CD1c-positive myeloid dendritic cell (primary cell): ENCODE data around the gene KRT14.
A peak's percentile ranks its signal among the peaks of the same experiment; 100 is the strongest.
"Not testable (repeated sequence)": the region's sequence is repeated elsewhere in the genome, so short reads cannot be mapped to it uniquely, and the experiment has no call there.

Experiments used
- DNase-seq: peaks from one replicate; pipeline ENCODE4 v3.0.0-alpha.2; 2016; ENCODE audit errors: extremely low spot score

KRT14 gene

DNA sequence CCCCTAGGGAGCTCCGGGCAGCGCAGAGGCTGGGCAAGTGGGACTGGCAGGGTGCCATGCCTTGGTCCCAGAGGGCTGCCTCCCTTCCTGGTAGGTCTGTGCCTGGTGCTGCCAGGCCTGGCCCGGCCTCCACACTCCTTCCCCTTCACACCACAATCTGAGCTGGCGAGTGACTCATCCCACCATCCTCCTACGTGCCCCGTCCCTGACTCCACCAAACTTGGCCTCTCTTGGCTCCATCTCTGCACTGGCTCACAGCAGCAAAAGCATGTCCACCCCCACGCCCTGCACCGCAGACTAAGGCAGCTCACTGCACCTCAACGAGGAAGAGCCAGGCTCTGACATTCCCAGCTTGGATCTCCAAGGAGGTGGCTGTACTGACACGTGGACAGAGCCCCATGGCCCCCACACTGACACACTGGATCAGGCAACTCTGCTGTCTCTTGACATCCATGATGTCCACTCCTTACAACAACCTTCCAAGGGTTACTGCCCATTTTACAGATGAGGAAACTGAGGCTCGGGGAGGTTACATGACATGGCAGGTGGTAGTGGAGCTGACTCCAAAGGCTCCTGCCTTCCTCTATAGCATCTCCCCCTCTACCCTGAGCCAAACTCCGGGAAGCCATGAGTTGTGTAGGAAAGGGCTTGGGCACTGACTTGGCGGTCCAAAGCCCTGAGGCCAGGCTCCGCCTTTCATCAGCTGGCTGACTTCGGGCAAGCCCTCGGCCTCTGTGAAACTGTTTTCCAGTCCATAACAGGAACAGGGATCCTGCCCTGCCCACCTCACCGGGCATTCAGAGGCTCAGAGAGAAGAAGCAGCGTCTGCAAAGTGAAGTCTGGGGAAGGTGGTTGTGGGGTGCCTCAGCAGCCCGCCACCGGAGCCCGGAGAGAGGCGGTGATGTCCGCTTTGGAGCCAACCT lies 38.5 kb downstream of the KRT14 start:
- DNase-seq = peak; percentile 88

DNA sequence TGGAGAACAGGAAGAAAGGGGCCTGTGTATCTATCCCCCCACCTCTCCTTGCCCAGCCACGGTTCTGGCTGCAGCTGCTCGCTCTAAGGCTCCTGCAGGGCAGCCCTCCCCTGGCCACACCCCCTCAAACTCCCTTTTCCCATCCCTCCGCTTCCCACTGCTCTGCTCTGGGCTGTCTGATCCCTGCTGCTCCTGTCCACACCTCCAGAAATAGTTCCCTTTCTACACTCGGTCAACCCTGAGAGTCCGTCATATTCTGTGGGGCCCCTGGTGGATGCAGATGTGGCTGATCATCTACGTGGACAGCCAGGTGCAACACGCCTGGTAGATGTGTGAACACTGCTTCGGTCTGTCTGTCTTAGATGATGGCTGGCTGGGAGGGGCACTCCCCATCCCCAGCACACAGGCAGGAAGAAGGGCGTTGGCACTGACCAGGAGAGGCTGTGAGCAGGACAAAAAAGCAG lies 39.3 kb downstream of the KRT14 start:
- DNase-seq = no peak

DNA sequence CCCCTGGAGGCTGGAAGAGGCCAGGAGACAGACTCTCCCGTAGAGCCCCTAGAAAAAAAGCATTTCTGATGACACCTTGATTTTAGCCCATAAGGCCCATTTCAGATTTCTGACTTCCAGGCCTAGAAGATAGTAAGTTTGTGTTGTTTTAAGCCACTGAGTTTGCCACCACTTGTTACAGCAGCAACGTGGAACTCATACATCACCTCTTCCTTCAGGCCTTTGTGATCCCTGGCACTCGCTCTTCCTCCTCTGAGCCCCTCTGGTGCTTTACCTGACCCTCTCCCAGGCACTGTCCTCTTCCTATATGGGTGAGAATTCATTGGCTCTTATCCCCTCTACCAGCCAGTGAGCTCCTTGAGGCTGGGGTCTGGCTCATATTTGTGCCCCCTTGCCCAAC lies 39.9 kb downstream of the KRT14 start:
- DNase-seq = no peak

DNA sequence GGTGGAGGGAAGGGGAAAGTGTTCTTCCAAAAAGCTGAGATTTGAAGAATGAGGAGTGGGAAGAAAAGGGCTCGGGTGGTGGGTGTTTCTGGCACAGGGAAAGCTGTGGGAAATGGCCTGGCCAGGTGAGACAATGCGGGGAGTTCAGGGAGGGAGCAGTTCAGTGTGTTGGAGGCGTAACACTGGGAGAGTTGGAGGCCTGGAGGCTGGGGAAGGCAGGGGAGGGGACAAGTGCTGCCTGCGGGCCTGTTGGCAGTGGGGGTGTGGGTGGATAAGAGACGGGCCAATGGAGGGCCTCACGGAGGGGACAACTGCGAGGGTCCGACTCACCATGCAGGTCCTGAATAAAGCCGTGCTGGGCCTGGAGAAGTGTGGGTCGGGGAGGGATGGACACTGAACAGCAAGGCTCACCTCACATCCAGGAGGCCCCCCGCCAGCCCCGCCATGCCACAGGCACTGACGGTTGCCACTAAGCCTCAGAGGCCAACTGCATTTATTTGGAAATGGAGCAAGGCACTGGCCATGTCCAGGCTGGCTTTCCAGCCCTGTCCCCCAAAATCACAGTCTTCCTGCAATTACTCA lies 40.8 kb downstream of the KRT14 start:
- no peak for DNase-seq

DNA sequence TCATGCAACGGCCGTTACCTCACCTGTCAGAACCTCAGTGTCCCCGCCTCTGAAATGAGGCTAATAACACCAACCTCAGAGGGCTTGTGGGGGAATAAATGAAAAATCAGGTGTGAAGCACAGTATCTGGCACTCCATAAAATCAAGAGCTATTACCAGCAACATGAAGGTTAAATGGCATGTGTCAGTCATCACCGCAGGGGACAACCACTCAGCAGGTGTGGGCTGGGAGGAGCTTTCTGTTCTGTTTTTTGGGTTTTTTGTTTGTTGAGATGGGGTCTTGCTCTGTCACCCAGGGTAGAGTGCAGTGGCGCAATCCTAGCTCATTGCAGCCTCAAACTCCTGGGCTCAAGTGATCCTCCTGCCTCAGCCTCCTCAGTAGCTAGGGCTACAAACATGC lies 41.8 kb downstream of the KRT14 start:
- DNase-seq = no peak

DNA sequence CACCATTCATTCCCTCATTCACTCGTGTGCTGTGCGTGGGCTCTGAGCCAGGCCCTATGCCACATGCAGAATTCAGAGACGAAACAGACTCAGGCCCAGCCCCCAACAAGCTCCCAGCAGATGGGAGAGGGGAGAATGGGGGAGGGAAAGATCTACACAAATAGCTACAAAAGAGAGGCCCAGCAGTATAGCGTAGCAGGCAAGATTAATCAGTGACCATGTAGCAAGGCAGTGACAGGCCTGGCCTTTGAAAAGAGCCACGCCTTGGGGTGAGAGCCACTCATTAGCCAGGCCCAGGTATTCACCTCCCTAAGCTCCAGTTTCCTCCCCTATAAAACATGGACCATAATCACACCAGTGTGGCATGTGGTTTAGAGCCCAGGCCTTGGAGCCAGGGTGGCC lies 42.2 kb downstream of the KRT14 start:
- no peak for DNase-seq

DNA sequence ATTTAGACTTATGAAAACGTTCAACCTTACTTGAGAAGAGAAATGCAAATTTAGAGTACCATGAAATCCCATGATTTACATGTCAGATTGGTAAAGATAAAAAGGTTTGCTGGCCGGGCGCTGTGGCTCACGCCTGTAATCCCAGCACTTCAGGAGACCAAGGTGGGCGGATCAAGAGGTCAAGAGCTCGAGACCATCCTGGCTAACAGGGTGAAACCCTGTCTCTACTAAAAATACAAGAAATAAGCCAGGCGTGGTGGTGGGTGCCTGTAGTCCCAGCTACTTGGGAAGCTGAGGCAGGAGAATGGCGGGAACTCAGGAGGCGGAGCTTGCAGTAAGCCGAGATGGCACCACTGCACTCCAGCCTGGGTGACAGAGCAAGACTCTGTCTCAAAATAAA lies 43.9 kb downstream of the KRT14 start:
- not testable (repeated sequence) for DNase-seq

DNA sequence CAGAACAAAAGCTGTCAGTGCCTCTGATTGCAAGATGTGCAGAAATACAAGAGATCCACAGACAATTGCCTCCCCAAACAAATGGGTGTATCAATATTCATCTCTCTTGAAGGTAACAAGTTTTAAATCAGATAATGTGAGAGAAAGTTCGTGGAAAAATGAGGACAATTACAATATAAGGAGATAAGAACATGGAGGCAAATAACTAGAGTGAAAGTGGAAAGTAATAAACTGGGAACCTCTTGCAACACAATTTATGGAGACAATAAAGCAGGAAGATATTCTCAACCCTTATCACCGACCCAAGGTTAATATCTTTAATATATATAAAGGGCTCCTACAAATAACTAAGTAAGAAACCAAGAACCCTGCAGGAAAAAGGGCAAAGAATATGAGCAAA lies 44.3 kb downstream of the KRT14 start:
- no peak for DNase-seq

DNA sequence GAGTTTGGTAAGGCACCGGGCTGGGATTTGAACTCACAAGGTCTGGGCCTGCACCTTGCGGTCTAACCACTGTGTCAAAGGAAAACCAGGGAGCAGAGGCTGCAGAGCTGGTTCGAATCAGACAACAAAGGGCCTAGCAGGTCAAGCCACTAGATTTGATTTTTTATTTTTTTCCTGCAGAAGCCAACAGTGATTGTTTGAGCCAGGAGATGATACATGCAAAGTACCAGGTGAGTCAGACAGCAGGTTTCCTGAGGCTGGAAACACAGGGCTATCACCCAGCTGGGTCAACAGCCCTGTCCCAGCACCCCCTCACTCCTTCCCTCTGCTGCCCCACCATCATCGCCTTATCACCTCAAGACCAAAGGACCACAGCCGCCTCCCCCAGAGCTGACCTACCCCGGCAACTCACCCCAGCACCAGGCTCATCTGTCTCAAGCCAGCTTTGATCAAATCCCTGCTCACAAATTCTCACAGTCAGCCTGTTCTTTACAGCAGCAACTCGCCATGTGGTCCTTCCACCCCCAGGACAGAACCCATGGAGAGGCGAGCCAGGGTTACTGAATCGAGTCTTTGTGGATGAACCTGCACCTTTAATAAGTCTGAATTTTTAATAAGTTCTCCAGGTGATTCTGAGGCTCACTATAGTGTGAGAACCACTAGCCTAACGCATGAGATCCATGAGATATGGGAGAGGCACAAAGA lies 45.6 kb downstream of the KRT14 start:
- no peak for DNase-seq

DNA sequence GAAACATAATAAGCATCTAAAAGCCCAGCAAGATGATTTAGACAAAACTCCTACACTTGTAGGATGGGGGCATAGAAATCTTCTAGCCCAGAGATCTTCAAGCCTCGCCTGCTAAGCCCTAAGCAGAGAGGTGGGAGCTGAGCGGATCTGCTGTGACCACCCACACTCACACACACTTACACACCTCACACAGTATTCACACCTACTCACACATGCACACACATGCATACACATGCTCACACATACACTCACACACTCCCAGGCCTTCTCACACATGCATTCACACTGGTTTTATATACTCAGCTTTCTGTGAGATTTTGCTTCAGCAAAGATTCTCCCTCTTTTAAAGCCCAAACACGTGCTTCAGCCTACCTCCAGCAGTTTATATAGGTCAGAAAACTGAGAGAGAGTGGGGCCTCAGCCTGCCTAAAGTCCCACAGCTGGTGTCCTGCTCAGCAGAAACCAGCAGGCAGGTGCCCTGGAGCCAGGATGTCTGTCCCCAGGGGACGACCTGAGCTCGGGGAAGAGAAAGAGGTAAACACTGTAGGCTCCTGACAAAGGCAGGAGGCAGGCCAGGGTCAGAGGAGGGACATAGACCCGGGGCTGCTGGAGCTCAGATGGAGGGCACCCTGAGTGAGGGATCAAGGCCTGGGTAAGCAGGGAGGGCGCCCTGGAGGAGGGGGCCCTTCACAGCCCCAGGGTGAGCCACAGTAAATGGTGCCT lies 46.6 kb downstream of the KRT14 start:
- DNase-seq = no peak

DNA sequence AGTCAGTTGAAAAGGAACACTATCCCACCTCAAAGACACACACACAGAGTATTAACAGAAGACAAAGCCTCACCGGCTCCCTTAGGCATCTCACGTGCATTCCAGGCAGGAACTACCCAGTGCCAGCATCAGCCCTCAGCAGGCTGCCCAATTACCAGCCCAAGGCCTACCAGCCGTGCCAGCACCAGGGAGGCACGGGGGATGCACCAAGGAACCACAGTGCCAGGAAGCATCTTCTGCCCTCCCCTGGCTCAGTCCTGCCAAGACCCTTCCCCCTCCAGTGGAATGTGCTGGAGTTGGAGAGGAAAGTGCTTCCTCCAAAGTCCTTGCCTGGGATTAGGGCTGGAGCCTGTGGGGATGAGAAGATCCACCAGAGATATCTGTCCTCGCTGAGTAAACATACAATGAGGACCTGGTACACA lies 47.6 kb downstream of the KRT14 start:
- no peak for DNase-seq

DNA sequence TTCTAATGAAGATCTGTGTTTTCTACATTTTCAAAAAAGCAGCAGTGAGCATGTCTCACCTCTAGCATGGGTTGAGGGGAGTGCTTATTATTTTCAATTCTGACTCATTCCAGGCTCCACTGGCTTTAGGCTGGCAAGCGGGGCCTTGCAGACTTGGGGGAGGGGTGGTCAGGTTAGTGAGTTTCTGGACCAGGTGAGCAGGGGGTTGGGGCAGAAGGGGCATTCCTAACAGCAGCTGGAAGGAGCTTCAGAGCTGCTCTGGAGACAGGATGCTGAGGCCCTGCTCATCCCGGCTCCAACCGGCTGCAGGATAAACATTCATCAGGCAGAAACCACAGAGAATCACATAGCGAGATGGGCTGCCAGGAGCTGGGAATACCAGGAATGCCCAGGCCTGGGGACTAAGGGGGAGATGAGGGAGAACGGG lies 48.1 kb downstream of the KRT14 start:
- no peak for DNase-seq

DNA sequence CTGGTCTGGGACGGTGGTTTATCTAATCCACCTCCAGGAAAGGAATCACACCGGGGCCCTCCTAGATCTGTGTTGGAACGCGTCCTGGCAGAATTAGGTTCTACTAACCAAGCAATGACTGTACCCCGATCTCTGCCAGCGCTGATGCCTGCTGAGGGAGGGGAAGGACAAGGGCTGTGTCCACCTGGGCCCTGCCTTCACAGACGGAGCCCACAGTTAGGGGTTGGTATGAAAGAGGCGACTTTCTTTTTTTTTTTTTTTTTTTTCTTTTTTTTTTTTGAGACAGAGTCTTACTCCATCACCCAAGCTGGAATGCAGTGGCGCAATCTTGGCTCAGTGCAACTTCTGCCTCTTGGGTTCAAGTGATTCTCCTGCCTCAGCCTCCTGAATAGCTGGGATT lies 48.7 kb downstream of the KRT14 start:
- DNase-seq = no peak

DNA sequence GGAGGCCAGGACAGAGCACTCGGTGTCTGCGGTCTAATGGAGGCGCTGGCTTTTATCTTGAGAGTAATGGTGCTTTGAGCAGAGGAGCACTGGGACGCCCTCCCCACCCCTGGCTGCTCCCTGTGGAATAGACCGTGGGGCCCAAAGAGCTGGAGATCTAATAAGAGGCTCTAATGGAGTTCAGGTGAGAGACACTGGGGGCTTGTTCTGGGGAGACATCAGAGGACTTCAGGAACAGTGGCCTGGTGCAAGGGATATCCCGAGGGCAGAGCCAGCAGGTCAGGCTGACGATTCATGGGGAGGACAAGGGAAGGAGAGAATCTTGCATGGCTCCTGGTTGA lies 49.1 kb downstream of the KRT14 start:
- DNase-seq = no peak

DNA sequence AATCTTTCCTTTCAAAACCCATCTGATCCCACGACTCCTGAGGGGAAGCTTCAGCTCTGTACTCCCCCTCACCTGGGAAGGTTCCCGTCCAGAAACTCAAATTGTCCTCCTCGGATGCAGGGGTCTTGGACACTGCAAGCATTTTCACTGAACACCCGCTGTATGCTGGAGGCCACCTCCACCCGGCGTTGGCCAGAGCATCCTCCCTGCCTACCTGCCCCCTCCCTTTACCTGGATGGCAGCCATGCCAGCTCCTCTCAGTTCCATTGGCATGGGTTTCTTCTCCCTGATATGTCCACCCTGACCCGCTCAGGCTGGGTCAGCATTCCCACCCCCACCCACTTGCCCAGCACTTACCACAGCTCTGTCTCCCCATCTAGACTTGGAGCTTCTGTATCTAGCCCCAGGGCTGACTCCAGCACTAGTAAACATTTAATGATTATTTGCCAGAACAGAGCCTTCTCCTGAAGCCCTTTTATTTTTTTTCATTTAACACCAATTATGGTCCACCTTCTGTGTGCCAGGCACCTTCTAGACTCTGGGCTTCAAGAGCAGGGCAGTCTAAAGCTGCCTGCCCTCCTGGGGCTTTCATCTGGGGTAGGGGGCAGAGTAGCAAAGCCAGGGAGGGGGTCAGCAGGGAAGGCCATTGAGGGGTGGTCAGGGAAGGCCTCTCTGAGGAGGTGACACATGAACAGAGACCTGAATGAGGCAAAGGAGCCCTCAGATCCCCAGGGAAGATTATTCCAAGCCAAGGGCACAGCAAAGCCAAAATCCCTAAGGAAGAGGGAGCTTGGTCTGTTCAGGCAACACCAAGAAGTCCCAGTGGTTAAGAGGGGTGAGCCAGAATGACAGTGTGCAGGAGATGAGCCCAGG lies 49.7 kb downstream of the KRT14 start:
- DNase-seq = no peak

DNA sequence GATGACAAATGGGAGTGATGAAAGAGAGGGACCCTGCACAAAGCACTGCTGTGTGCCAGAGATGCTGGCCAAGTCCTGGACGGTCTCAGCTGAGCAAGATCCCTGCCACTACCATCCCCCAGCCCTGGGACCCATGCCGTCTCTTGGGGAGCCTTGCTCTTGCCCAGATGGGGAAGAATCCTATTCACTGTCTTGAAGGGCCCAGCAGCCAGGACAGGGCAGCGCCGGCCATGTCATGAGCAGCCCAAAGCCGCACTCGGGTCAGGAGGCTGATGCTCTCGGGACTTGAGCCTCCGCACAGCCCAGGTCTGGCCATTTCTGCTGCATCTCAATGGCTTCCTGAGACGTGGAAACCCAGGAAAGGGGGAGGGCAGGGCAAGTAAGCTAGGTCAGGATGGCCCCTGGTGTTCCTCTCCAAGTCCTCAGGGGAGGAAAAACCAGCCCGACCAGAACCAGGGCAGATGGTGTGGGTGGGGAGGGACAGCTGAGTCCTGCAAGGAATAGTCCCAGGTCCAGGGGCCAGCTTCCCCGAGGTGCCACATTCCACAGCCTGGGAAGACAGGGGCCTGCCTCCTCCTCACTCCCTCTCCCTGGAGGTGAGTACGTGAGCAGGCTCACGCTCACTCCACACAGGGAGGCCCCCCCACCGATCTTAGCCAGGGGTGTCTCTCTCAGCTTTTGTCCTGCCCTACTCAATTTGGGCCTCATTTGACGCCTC lies 50.8 kb downstream of the KRT14 start:
- no peak for DNase-seq

DNA sequence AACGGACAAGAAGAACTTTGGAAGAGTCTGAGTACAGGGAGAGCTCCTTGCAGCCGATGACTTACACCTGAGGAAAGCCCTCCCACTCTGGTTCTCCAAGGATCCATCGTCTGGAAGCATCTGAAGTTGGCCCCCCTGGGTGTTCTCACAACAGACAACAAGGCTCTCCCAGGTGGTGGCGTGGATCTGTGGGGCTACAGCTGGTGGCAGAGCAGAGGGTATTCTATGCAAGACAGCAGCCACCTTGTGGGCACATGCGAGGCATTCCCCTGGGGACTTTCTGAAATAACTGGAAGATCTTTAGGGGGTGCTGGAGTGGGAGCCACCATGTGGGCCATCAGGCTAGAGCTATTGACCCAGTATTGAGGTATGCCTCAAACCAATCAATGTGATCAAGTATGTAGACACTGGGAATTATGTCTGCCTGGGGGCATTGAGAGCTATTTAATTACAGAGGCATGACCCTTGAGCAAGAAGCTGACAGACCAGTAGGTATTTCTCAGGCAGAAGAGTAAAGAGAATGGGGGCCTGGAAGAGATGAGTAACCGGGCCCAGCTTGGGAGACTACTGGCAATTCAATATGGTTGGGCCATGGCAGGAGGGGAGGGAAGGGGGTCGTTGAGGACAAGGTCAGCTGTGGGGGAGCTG lies 51.7 kb downstream of the KRT14 start:
- no peak for DNase-seq

DNA sequence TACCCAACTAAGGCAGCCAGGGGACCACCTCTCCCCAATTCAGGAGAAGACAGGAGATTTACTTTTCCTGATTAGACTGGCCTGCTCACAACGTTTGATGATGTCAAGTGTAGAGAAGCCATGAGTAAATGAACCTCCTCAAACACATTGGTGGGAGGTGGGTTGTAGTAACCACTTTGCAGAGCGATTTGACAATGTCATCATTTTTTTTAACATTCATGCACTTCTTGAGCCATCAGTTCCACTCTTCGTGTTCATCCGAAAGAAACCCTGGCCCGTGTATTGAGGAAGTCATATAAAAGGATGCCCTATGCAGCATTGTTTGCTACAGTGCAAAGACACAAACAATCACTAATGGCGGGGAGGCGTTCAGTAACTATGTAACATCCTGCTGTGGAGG lies 53.1 kb downstream of the KRT14 start:
- no peak for DNase-seq

DNA sequence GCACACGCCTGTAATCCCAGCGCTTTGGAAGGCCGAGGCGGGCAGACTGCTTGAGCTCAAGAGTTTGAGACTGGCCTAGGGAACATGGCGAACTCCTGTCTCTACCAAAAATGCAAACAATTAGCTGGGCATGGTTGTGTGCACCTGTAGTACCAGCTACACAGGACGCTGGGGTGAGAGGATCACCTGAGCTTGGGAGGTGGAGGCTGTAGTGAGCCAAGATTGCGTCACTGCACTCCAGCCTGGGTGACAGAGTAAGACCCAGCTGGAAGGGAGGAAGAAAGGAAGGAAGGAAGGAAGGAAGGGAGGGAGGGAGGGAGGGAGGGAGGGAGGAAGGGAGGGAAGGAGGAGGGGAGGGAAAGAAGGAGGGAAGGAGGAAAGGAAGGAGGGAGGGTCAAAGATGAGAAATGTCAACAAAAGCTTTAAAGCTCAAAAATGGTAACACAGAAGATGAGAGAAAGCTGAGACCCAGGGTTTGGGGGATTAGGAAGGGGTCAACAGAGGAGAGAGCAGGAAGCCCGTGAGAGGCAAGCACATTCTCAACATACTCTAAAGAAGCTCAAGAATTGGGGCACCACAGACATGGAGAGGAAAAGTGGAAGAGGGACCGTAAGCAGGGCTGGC lies 53.6 kb downstream of the KRT14 start:
- DNase-seq = no peak
